ENCODE results near the gene NFATC4.

NFATC4 gene

GRCh38 chr14:24389226-24389848 is 21.4 kb downstream of the NFATC4 start:
- no peak for DNase-seq (ENCODE audit: low spot score)

- no peak for DNase-seq (ENCODE audit: low spot score)
Measured at GRCh38 chr14:24390701-24391468, 22.9 kb downstream of the NFATC4 start.

- DNase-seq (ENCODE audit: low spot score), result no peak
Measured at GRCh38 chr14:24392325-24393091, 24.5 kb downstream of the NFATC4 start.

- DNase-seq (ENCODE audit: low spot score), result no peak
Measured at GRCh38 chr14:24394275-24394674, 26.3 kb downstream of the NFATC4 start.

- no peak for DNase-seq (ENCODE audit: low spot score)
Measured at GRCh38 chr14:24395609-24396582, 27.9 kb downstream of the NFATC4 start.

- DNase-seq (ENCODE audit: low spot score), result no peak
Measured at GRCh38 chr14:24397639-24398292, 29.8 kb downstream of the NFATC4 start.

- DNase-seq (ENCODE audit: low spot score), result no peak
Measured at GRCh38 chr14:24398293-24398652, 30.3 kb downstream of the NFATC4 start.

GRCh38 chr14:24398653-24399446 is 30.9 kb downstream of the NFATC4 start, which contains the start of gene NYNRIN:
Gene NYNRIN, plus strand, starts transcription at chr14:24399003. Its CDS starts 244 bp downstream, at chr14:24399247.
- DNase-seq (ENCODE audit: low spot score), result no peak

GRCh38 chr14:24399447-24399822 is 31.5 kb downstream of the NFATC4 start:
- no peak for DNase-seq (ENCODE audit: low spot score)

- no peak for DNase-seq (ENCODE audit: low spot score)
Measured at GRCh38 chr14:24399999-24400718, 32.2 kb downstream of the NFATC4 start.

GRCh38 chr14:24401810-24402702 is 34.1 kb downstream of the NFATC4 start:
- no peak for DNase-seq (ENCODE audit: low spot score)

- no peak for DNase-seq (ENCODE audit: low spot score)
Measured at GRCh38 chr14:24403294-24403998, 35.5 kb downstream of the NFATC4 start.

GRCh38 chr14:24404814-24405213 is 36.8 kb downstream of the NFATC4 start:
- DNase-seq (ENCODE audit: low spot score), result no peak

- DNase-seq (ENCODE audit: low spot score), result no peak
Measured at GRCh38 chr14:24406416-24406815, 38.4 kb downstream of the NFATC4 start.

GRCh38 chr14:24407608-24408325 is 39.8 kb downstream of the NFATC4 start:
- DNase-seq (ENCODE audit: low spot score), result no peak

GRCh38 chr14:24408764-24409163 is 40.8 kb downstream of the NFATC4 start:
- DNase-seq (ENCODE audit: low spot score), result no peak

GRCh38 chr14:24409192-24409591 is 41.2 kb downstream of the NFATC4 start:
- DNase-seq (ENCODE audit: low spot score), result no peak
